Muscle layer of colon (tissue), 2 donors: ENCODE measurements around the gene SUPT4H1.
A peak's percentile ranks its signal among the peaks of the same experiment; 100 is the strongest.

Experiments used
- H3K27ac ChIP-seq: one replicate; pipeline ENCODE4 v1.7.0; 2013; ENCODE audit warnings: low read depth, mild to moderate bottlenecking, low read length, moderate library complexity
- H3K27me3 ChIP-seq, 2 donors: one replicate each; pipeline ENCODE4 v1.7.0; 2013; ENCODE audit warnings: low read length in 2 of 2, mild to moderate bottlenecking in 2 of 2; ENCODE audit not compliant: insufficient read depth in 2 of 2, control insufficient read depth in 1 of 2
- H3K36me3 ChIP-seq: one replicate; pipeline ENCODE4 v1.7.0; 2013; ENCODE audit warnings: mild to moderate bottlenecking, low read length; ENCODE audit not compliant: insufficient read depth
- H3K4me1 ChIP-seq: one replicate; pipeline ENCODE4 v1.7.0; 2013; ENCODE audit warnings: mild to moderate bottlenecking, low read length; ENCODE audit not compliant: insufficient read depth
- H3K4me3 ChIP-seq, 2 donors: one replicate each; pipeline ENCODE4 v1.7.0; 2013; ENCODE audit warnings: low read length in 2 of 2, low read depth in 1 of 2, mild to moderate bottlenecking in 1 of 2, moderate library complexity in 1 of 2
- H3K9ac ChIP-seq: one replicate; pipeline ENCODE4 v1.7.0; 2013; ENCODE audit warnings: low read length
- H3K9me3 ChIP-seq: one replicate; pipeline ENCODE4 v1.7.0; 2013; ENCODE audit warnings: mild to moderate bottlenecking, low read length
- donor health status: abdominal sarcoma.
- donor health status: Adenocarcinoma of cecum.

The SUPT4H1 gene

GRCh38 chr17:58336456-58337209, 15.4 kb downstream of the SUPT4H1 start:
- Histone ChIP-seq H3K9me3 (no peaks in the 10 kb centered on the region), H3K27me3 (no peaks in the 10 kb centered on the region), H3K9ac (peak overlapping the region; percentile 7), H3K27ac (peak overlapping the region; percentile 38), H3K4me1 (peaks cover 23% of the 10 kb centered on the region), H3K4me3 (no peak overlapping the region), H3K36me3 (no peaks in the 10 kb centered on the region)

DNA sequence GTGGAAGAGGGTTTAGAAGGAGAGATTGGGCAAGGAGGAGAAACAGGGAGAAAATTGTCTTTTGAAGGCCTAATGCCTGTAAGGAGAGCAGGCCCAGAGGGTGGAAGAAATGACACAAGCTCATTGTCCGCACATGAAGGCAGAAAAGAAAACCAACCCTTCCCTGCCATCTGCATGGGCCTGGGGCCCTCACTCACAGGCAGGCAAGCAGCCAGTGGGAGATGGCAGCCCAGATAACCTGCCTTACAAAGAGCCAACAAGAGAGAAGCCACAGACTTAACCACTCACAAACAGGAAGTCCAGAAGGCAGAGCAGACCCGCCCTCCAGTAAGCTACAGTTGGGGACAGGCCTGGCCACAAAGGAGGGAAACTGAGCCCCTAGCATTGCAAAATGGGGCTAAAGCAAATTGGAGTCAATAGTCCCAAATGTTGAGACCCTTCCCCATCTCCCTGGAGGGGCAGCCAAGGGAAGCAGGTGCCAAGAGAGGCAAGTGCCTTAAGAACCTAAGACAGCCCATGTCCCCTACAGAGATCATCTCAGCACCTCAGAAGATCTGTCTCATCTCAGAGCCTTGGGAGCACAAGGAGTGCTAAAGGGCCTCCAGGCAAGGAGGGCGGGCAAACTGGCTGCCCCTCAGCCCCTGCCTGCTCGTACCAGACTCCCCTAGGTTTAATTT, 16.1 kb downstream of the SUPT4H1 start:
- Histone ChIP-seq H3K27me3 (no peaks in the 10 kb centered on the region), H3K9ac (peak overlapping the region; percentile 7), H3K4me1 (peaks cover 23% of the 10 kb centered on the region), H3K9me3 (no peaks in the 10 kb centered on the region), H3K36me3 (no peaks in the 10 kb centered on the region), H3K27ac (peak overlapping the region; percentile 6), H3K4me3 (no peak overlapping the region)

- H3K4me1 ChIP-seq, result peaks cover 23% of the 10 kb centered on the region
- H3K9me3 ChIP-seq, result no peaks in the 10 kb centered on the region
- no peaks in the 10 kb centered on the region for H3K27me3 ChIP-seq
- H3K27ac ChIP-seq, result peak overlapping the region; percentile 6
- H3K4me3 ChIP-seq, result no peak overlapping the region
- no peak overlapping the region for H3K9ac ChIP-seq
- no peaks in the 10 kb centered on the region for H3K36me3 ChIP-seq
Observed at GRCh38 chr17:58335061-58335731, 16.8 kb downstream of the SUPT4H1 start.

DNA sequence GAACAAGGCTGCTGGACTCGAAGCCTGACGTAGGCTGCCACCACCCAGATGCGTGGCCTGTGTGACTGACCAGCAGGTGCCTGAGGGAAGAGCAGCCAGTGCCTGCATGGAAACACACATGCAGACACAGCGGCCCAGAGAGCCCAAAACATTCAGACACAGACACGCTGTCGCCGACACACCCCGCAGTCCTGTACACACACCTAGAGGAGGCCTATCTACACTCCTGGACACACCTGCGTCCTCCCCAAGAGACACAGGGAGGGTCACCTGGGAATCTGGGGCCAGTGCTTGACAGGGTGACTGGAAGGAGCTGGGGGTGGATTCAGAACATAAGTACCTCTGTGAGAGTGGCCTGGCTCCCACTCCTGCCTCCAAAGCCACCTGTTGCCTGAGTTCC, 17.3 kb downstream of the SUPT4H1 start:
- no peaks in the 10 kb centered on the region for H3K9me3 ChIP-seq
- H3K4me3 ChIP-seq, result no peak overlapping the region
- no peaks in the 10 kb centered on the region for H3K27me3 ChIP-seq
- H3K27ac ChIP-seq, result no peak overlapping the region
- peaks cover 23% of the 10 kb centered on the region for H3K4me1 ChIP-seq
- no peak overlapping the region for H3K9ac ChIP-seq
- H3K36me3 ChIP-seq, result no peaks in the 10 kb centered on the region

GRCh38 chr17:58334256-58334655, 17.7 kb downstream of the SUPT4H1 start:
- Histone ChIP-seq H3K36me3 (no peaks in the 10 kb centered on the region), H3K27me3 (no peaks in the 10 kb centered on the region), H3K4me1 (peaks cover 23% of the 10 kb centered on the region), H3K27ac (no peak overlapping the region), H3K4me3 (no peak overlapping the region), H3K9ac (no peak overlapping the region), H3K9me3 (no peaks in the 10 kb centered on the region)

- H3K27ac ChIP-seq, result no peak overlapping the region
- H3K4me1 ChIP-seq, result peaks cover 23% of the 10 kb centered on the region
- H3K27me3 ChIP-seq, result no peaks in the 10 kb centered on the region
- H3K4me3 ChIP-seq, result no peak overlapping the region
- no peaks in the 10 kb centered on the region for H3K9me3 ChIP-seq
- no peak overlapping the region for H3K9ac ChIP-seq
- no peaks in the 10 kb centered on the region for H3K36me3 ChIP-seq
Observed at GRCh38 chr17:58333736-58334207, 18.2 kb downstream of the SUPT4H1 start.

DNA sequence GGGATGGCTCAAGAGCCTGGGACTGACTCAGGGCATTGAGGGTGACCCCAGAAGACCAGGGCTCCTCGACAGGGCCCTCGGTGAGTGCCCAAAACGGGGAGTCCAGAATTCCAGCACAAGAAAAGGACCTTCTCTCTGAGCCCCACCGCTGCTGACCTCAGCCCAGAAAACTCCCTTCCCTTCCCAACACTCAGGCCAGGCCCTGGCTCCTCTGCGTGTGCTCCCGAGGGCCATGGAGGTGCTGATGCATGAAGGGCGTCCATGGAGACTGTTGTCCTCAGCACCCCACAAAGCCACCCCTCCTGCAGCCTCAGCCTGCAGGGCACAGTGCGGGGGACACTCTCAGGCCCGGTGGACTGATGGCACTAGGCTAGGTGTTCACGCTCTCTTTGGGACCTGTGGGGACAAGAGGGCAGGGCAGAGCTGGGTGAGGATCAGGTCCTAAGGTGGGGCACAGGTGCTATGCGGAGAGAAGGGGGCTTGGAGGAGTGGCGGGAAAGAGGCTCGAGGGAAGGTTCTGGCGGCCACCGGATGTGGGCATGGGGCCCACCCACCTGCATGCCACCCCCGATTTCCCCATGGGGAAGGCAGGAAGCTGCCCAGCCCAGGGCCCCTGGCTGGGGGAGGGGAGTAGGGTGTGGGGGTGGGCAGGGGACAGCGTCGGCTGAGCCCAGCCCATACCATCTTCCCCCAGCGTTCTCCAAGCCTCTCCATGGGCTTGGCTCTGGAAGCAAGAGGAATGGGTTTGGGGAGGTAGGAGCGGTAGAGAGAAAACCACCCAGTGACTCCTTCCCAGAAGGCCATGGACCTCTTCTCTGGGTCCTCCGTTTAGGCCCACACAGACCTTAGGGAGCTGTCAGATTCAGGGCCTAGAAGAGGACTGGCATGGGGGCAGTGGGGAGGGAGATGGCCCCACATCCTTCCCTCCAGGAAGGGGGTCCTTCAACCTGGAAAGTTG, 18.9 kb downstream of the SUPT4H1 start:
- no peaks in the 10 kb centered on the region for H3K9me3 ChIP-seq
- peaks cover 23% of the 10 kb centered on the region for H3K4me1 ChIP-seq
- H3K36me3 ChIP-seq, result no peaks in the 10 kb centered on the region
- no peak overlapping the region for H3K4me3 ChIP-seq
- peak overlapping the region; percentile 16 for H3K27ac ChIP-seq
- no peaks in the 10 kb centered on the region for H3K27me3 ChIP-seq
- H3K9ac ChIP-seq, result no peak overlapping the region

GRCh38 chr17:58331815-58332777, 19.9 kb downstream of the SUPT4H1 start:
- Histone ChIP-seq H3K27me3 (no peaks in the 10 kb centered on the region), H3K9ac (no peak overlapping the region), H3K27ac (peak overlapping the region; percentile 16), H3K36me3 (no peaks in the 10 kb centered on the region), H3K4me1 (peaks cover 15% of the 10 kb centered on the region), H3K4me3 (peak overlapping the region in 1 of 2 donors; percentile 27), H3K9me3 (no peaks in the 10 kb centered on the region)

- no peaks in the 10 kb centered on the region for H3K9me3 ChIP-seq
- H3K36me3 ChIP-seq, result no peaks in the 10 kb centered on the region
- peak overlapping the region; percentile 51 for H3K27ac ChIP-seq
- H3K9ac ChIP-seq, result no peak overlapping the region
- peaks cover 6% of the 10 kb centered on the region for H3K4me1 ChIP-seq
- H3K27me3 ChIP-seq, result no peaks in the 10 kb centered on the region
- peak overlapping the region in 1 of 2 donors; percentile 27 for H3K4me3 ChIP-seq
Observed at GRCh38 chr17:58330997-58331814, 20.8 kb downstream of the SUPT4H1 start.
